ENCODE data around the gene G3BP1.
"Not testable (repeated sequence)": the region's sequence is repeated elsewhere in the genome, so short reads cannot be mapped to it uniquely, and the experiment has no call there.

The G3BP1 gene

GRCh38 chr5:151771259-151772028 is at the start of gene G3BP1:
TSS of gene G3BP1 (plus strand) at chr5:151771954. CDS start at chr5:151786621, 14,667 bp downstream.
- DNase-seq (ENCODE audit: low read depth), result peak; percentile 97

- no peak for DNase-seq (ENCODE audit: low read depth)
Measured at GRCh38 chr5:151722546-151722945, 49.2 kb upstream of the G3BP1 start.

GRCh38 chr5:151724360-151724759 is 47.4 kb upstream of the G3BP1 start:
- DNase-seq (ENCODE audit: low read depth), result no peak

GRCh38 chr5:151729597-151729996 is 42.2 kb upstream of the G3BP1 start:
- DNase-seq (ENCODE audit: low read depth), result not testable (repeated sequence)

GRCh38 chr5:151730381-151730780 is 41.4 kb upstream of the G3BP1 start:
- no peak for DNase-seq (ENCODE audit: low read depth)

GRCh38 chr5:151733358-151734063 is 38.2 kb upstream of the G3BP1 start:
- DNase-seq (ENCODE audit: low read depth), result no peak

GRCh38 chr5:151734064-151734408 is 37.7 kb upstream of the G3BP1 start:
- DNase-seq (ENCODE audit: low read depth), result no peak

- DNase-seq (ENCODE audit: low read depth), result no peak
Measured at GRCh38 chr5:151735646-151736045, 36.1 kb upstream of the G3BP1 start.

- no peak for DNase-seq (ENCODE audit: low read depth)
Measured at GRCh38 chr5:151737431-151737830, 34.3 kb upstream of the G3BP1 start.

GRCh38 chr5:151738125-151738848 is 33.5 kb upstream of the G3BP1 start:
- no peak for DNase-seq (ENCODE audit: low read depth)

GRCh38 chr5:151739395-151739794 is 32.4 kb upstream of the G3BP1 start:
- no peak for DNase-seq (ENCODE audit: low read depth)

- no peak for DNase-seq (ENCODE audit: low read depth)
Measured at GRCh38 chr5:151739939-151740335, 31.8 kb upstream of the G3BP1 start.

- peak; percentile 19 for DNase-seq (ENCODE audit: low read depth)
Measured at GRCh38 chr5:151740336-151740942, 31.3 kb upstream of the G3BP1 start.

GRCh38 chr5:151740958-151741373 is 30.8 kb upstream of the G3BP1 start:
- no peak for DNase-seq (ENCODE audit: low read depth)

GRCh38 chr5:151741678-151742423 is 29.9 kb upstream of the G3BP1 start:
- DNase-seq (ENCODE audit: low read depth), result no peak

- DNase-seq (ENCODE audit: low read depth), result no peak
Measured at GRCh38 chr5:151742870-151743294, 28.9 kb upstream of the G3BP1 start.

GRCh38 chr5:151743530-151743929 is 28.2 kb upstream of the G3BP1 start:
- DNase-seq (ENCODE audit: low read depth), result no peak

- no peak for DNase-seq (ENCODE audit: low read depth)
Measured at GRCh38 chr5:151745071-151745705, 26.6 kb upstream of the G3BP1 start.

GRCh38 chr5:151750121-151750520 is 21.6 kb upstream of the G3BP1 start:
- DNase-seq (ENCODE audit: low read depth), result no peak

GRCh38 chr5:151751091-151751490 is 20.7 kb upstream of the G3BP1 start:
- no peak for DNase-seq (ENCODE audit: low read depth)

- no peak for DNase-seq (ENCODE audit: low read depth)
Measured at GRCh38 chr5:151751593-151751992, 20.2 kb upstream of the G3BP1 start.
